Endothelial cell of umbilical vein (primary cell): ENCODE measurements around the gene RNF187. TPM values are rescaled to one million over a fixed set of nuclear protein-coding genes. Genes with fewer than 3 reads are reported as not detected.

Source experiments
- BruUV-seq: library from RNA; stranded (reverse); fragments of 400-500 nt; replicated peaks from 2 replicates; lab custom pipeline; 2021; lab: Mats Ljungman, UMichigan
- CTCF ChIA-PET: fragments of 300-600, 350-600 bp; sonication (Branson Sonifier 250); formaldehyde crosslinking; loops from one replicate; lab custom pipeline; 2021; ENCODE audit warnings: antibody characterized with exemption, inconsistent platforms; lab: Charles Lee
- POLR2A ChIA-PET: fragments of 300-600, 350-600 bp; sonication (Branson Sonifier 250); formaldehyde crosslinking; loops from one replicate; lab custom pipeline; 2021; ENCODE audit warnings: antibody characterized with exemption, inconsistent platforms; lab: Charles Lee
- DNase-seq: peaks from one replicate; pipeline ENCODE4 v3.0.0-alpha.2; 2011; ENCODE audit warnings: low read depth, low spot score
- FAIRE-seq: peaks from 2 replicates; lab custom pipeline; 2011; peaks lifted over from hg19 to GRCh38; lab: Jason Lieb, UNC
- H2AFZ ChIP-seq: 2 replicates; pipeline ENCODE4 v1.6.0; 2012; ENCODE audit warnings: low read depth, low read length, control low read depth, inconsistent platforms
- H3K27ac ChIP-seq: 2 replicates; pipeline ENCODE4 v1.5.1; 2011; ENCODE audit warnings: low read depth, mild to moderate bottlenecking, control low read depth, low read length, moderate library complexity; ENCODE audit not compliant: insufficient read depth
- H3K27me3 ChIP-seq, 2 experiments: 2 replicates each; pipeline versions ENCODE4 v1.6.0 to v1.6.1; 2011; ENCODE audit warnings: low read length in 2 of 2, mixed read lengths in 1 of 2; ENCODE audit not compliant: control insufficient read depth in 2 of 2, insufficient read depth in 2 of 2
- H3K36me3 ChIP-seq, 2 experiments: 2 replicates in 1 of 2; 3 replicates in 1 of 2; pipeline ENCODE4 v1.5.1; 2011; ENCODE audit warnings: low read length in 2 of 2, mild to moderate bottlenecking in 1 of 2, moderate library complexity in 1 of 2; ENCODE audit not compliant: control insufficient read depth in 2 of 2, insufficient read depth in 2 of 2; ENCODE audit errors: extremely low read depth in 1 of 2
- H3K4me1 ChIP-seq: 3 replicates; pipeline ENCODE4 v1.5.1; 2011; ENCODE audit warnings: mild to moderate bottlenecking, low read length; ENCODE audit not compliant: control insufficient read depth, insufficient read depth; ENCODE audit errors: extremely low read depth
- H3K4me2 ChIP-seq: 2 replicates; pipeline ENCODE4 v1.6.1; 2011; ENCODE audit warnings: low read length, control low read depth, mixed read lengths; ENCODE audit not compliant: insufficient read depth
- H3K4me3 ChIP-seq, 3 experiments: fragments of 200-600 bp in 1 of 3; sonication (generic), shearing (Covaris generic) in 1 of 3; replicated peaks in 1 of 3; 2 replicates each; pipeline ENCODE4 v1.5.1; 2011 to 2016; ENCODE audit warnings: control low read depth in 3 of 3, low read length in 3 of 3, mild to moderate bottlenecking in 2 of 3, inconsistent platforms in 1 of 3, low read depth in 1 of 3, moderate library complexity in 1 of 3; ENCODE audit not compliant: insufficient read depth in 1 of 3
- H3K79me2 ChIP-seq: 2 replicates; pipeline ENCODE4 v1.6.0; 2012; ENCODE audit warnings: low read length, inconsistent platforms; ENCODE audit not compliant: control insufficient read depth, insufficient read depth
- H3K9ac ChIP-seq: replicated peaks from 2 replicates; pipeline ENCODE3; 2011; ENCODE audit warnings: low read length, control low read depth; ENCODE audit not compliant: insufficient read depth; ENCODE audit errors: extremely low read depth
- H3K9me1 ChIP-seq: replicated peaks from 3 replicates; pipeline ENCODE4 v1.6.0; 2011; ENCODE audit warnings: mild to moderate bottlenecking, low read length; ENCODE audit not compliant: control insufficient read depth, insufficient read depth; ENCODE audit errors: extremely low read depth
- H3K9me3 ChIP-seq: replicated peaks from 2 replicates; pipeline ENCODE4 v1.5.1; 2012; ENCODE audit warnings: low read length, inconsistent platforms; ENCODE audit not compliant: control insufficient read depth, insufficient read depth
- H4K20me1 ChIP-seq: replicated peaks from 2 replicates; pipeline ENCODE3; 2011; ENCODE audit warnings: mild to moderate bottlenecking, low read length; ENCODE audit not compliant: control insufficient read depth, insufficient read depth; ENCODE audit errors: extremely low read depth
- EZH2 ChIP-seq: IDR thresholded peaks from 2 replicates; pipeline ENCODE4 v1.6.1; 2012; ENCODE audit warnings: borderline replicate concordance, low read depth, mild to moderate bottlenecking, moderate library complexity, low read length, inconsistent platforms; ENCODE audit not compliant: severe bottlenecking
- FOS ChIP-seq: IDR thresholded peaks from 2 replicates; pipeline ENCODE4 v1.6.1; 2011; ENCODE audit warnings: mild to moderate bottlenecking, low read length, moderate library complexity, borderline replicate concordance; ENCODE audit not compliant: insufficient read depth
- GATA2 ChIP-seq: IDR thresholded peaks from 2 replicates; pipeline ENCODE4 v1.7.0; 2011; ENCODE audit warnings: low read depth, mild to moderate bottlenecking, moderate library complexity, mixed read lengths, low read length; ENCODE audit not compliant: insufficient read length, insufficient read depth
- JUN ChIP-seq: IDR thresholded peaks from 2 replicates; pipeline ENCODE4 v1.6.1; 2011; ENCODE audit warnings: borderline replicate concordance, low read depth; ENCODE audit not compliant: insufficient read length, insufficient read depth
- MYC ChIP-seq: IDR thresholded peaks from one replicate; pipeline ENCODE4 v1.6.1; 2011; ENCODE audit warnings: mild to moderate bottlenecking, low read depth, low read length
- POLR2A ChIP-seq: IDR thresholded peaks from 2 replicates; pipeline ENCODE4 v1.6.1; 2012; ENCODE audit warnings: low read depth, mild to moderate bottlenecking, control low read depth, low read length
- POLR2AphosphoS5 ChIP-seq: IDR thresholded peaks from 2 replicates; pipeline ENCODE4 v1.6.1; 2012; ENCODE audit warnings: low read depth, mild to moderate bottlenecking, control low read depth, low read length, moderate library complexity; ENCODE audit not compliant: insufficient read depth
- dilution Hi-C: fragments of 300-500 bp; cut with MboI; formaldehyde crosslinking; loops from one replicate; pipeline ENCODE4 v1.15.0; 2019; ENCODE audit warnings: low sequenced_read_pairs; ENCODE audit not compliant: extremely low pct_ligation_motif_present
- intact Hi-C: fragments of 100-400 bp; cut with micrococcal nuclease; formaldehyde crosslinking; loops from one replicate; pipeline ENCODE4 v1.10.0; 2022
- polyA plus RNA-seq, 4 experiments: library from polyadenylated mRNA; depleted of rRNA in 3 of 4; stranded (reverse) in 3 of 4; unstranded in 1 of 4; fragments of >200 nt; gene quantifications; 2 replicates each; pipeline versions ENCODE4 v1.2.1 to v1.2.3, GENCODE V29; 2011 to 2012; ENCODE audit warnings: missing spikeins in 1 of 4
- total RNA-seq: library from RNA; stranded (reverse); gene quantifications from 2 replicates; pipeline ENCODE4 v1.2.3, GENCODE V29; 2021
- TF ChIP-seq, protein P1 (sequence below), 2 donors: IDR thresholded peaks; 1 replicate in 1 of 2; 2 replicates in 1 of 2; pipeline ENCODE4 v1.5.1; 2011; ENCODE audit warnings: low read length in 2 of 2, mild to moderate bottlenecking in 2 of 2, moderate library complexity in 2 of 2, control low read depth in 1 of 2, inconsistent platforms in 1 of 2, low read depth in 1 of 2; ENCODE audit not compliant: insufficient read depth in 1 of 2; ENCODE audit errors: extremely low read depth in 1 of 2
- TF ChIP-seq, protein P2 (sequence below): IDR thresholded peaks from 2 replicates; pipeline ENCODE4 v1.6.1; 2011; ENCODE audit not compliant: insufficient read depth, insufficient read length

Gene RNF187
- total and polyA plus RNA-seq, 2 donors (not counting 3 experiments of a cell fraction or from before 2014, with no cell fraction given): 48.0 to 86.4 TPM

DNA sequence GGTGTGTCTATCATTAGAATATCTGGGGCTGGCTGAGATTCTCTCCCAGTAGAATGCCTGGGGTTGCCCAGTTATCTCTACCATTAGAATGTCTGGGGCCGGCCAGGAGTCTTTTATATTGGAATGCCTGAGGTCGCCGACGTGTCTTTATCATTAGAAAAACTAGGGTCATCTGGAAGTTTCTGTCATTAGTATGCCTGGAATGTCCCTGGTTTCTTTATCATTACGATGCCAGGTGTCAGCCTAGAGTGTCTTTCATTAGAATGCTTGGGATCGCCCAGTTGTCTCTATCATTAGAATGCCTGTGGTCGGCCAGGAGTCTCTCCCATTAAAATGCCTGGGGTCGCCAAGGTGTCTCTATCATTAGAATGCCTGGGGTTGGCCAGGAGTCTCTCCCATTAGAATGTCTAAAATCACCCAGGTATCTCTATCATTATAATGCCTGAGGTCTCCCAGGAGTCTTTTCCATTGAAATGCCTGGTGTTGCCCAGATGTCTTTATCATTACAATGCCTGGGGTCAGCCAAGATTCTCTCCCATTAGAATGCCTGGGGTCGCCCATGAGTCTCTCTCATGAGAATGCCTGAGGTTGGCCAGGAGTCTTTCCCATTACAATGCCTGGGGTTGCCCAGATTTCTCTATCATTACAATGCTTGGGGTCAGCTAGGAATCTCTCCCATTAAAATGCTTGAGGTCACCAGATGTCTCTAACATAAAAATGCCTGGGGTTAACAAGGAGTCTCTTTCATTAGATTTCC lies 53.2 kb downstream of the RNF187 start:
- no peaks in the 10 kb centered on the region for H3K36me3 ChIP-seq
- dilution Hi-C loops (no loop called here), intact Hi-C loops (no loop called here)
- no peaks in the 10 kb centered on the region for H3K27me3 ChIP-seq
- H4K20me1 ChIP-seq: no peaks in the 10 kb centered on the region
- H3K4me3 ChIP-seq: no peak overlapping the region
- no peak overlapping the region for H3K27ac ChIP-seq
- H3K9me1 ChIP-seq: no peaks in the 10 kb centered on the region
- H3K79me2 ChIP-seq: no peaks in the 10 kb centered on the region
- H2AFZ ChIP-seq: no peak overlapping the region
- TF ChIP-seq POLR2A (no peak), POLR2AphosphoS5 (no peak), GATA2 (no peak), FOS (no peak), EZH2 (no peak), MYC (no peak), JUN (no peak)
- TF ChIP-seq, protein P1, sequence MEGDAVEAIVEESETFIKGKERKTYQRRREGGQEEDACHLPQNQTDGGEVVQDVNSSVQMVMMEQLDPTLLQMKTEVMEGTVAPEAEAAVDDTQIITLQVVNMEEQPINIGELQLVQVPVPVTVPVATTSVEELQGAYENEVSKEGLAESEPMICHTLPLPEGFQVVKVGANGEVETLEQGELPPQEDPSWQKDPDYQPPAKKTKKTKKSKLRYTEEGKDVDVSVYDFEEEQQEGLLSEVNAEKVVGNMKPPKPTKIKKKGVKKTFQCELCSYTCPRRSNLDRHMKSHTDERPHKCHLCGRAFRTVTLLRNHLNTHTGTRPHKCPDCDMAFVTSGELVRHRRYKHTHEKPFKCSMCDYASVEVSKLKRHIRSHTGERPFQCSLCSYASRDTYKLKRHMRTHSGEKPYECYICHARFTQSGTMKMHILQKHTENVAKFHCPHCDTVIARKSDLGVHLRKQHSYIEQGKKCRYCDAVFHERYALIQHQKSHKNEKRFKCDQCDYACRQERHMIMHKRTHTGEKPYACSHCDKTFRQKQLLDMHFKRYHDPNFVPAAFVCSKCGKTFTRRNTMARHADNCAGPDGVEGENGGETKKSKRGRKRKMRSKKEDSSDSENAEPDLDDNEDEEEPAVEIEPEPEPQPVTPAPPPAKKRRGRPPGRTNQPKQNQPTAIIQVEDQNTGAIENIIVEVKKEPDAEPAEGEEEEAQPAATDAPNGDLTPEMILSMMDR (IDR thresholded peaks at IDR 0.05; ENCODE audit: extremely low read depth in 1 of 2, insufficient read depth in 1 of 2, low read depth in 1 of 2, low read length in 2 of 2): no peak
- TF ChIP-seq, protein P2, sequence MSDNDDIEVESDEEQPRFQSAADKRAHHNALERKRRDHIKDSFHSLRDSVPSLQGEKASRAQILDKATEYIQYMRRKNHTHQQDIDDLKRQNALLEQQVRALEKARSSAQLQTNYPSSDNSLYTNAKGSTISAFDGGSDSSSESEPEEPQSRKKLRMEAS: no peak
- ChIA-PET CTCF (no interaction called here), POLR2A (no interaction called here)
- H3K9me3 ChIP-seq: no peaks in the 10 kb centered on the region
- FAIRE-seq: no peak
- no peaks in the 10 kb centered on the region for H3K4me1 ChIP-seq
- no TSS peak for BruUV-seq
- no peak overlapping the region for H3K9ac ChIP-seq
- DNase-seq: no peak
- no peak overlapping the region for H3K4me2 ChIP-seq
